ENCODE measurements around the gene INPP5F. TPM values are rescaled to one million over a fixed set of nuclear protein-coding genes. Genes with fewer than 3 reads are reported as not detected.

The INPP5F gene
- total RNA-seq, 1 donor from 2014 or later, result 4.9 TPM

DNA sequence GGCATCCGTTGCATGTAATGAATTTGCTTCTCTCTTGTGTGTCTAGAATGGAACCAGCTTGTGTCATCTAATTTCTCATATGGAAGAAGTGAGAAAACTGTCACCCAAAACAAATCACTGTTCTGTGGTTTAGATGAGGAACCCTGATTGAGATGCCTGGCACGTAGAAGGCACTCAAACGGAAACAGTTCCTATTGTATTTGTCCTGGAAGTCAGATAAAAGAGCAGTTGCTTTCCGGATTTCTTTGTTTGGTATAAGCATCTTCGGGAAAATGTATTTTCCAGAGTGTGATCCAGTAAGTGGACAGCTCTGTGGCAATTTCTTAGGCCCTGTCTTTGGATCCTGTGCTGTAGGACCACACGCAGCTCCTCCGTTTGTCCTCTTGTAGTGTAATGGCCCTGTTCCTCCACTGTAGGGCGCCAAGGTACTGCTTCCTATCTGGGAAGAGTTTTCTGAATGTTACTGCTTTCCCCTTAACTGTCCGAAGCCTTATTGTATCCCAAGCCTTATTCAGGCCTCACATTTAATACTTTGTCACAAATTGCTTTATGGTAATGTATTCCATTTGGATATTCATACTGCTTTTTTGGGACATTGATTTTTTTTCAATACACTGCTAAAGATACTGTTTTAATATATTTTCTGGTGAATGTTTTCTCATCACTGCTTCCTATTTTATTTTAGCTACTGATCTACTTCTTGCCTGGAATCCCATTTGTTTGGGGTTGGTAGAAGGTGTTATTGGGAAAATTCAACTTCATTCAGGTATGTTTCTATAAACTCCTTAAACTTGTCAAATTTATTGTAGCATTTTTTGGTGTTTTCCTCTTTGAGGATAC is 24.8 kb downstream of the INPP5F start:
- no peaks in the 10 kb centered on the region for H3K36me3 ChIP-seq
- TF ChIP-seq, protein P1, sequence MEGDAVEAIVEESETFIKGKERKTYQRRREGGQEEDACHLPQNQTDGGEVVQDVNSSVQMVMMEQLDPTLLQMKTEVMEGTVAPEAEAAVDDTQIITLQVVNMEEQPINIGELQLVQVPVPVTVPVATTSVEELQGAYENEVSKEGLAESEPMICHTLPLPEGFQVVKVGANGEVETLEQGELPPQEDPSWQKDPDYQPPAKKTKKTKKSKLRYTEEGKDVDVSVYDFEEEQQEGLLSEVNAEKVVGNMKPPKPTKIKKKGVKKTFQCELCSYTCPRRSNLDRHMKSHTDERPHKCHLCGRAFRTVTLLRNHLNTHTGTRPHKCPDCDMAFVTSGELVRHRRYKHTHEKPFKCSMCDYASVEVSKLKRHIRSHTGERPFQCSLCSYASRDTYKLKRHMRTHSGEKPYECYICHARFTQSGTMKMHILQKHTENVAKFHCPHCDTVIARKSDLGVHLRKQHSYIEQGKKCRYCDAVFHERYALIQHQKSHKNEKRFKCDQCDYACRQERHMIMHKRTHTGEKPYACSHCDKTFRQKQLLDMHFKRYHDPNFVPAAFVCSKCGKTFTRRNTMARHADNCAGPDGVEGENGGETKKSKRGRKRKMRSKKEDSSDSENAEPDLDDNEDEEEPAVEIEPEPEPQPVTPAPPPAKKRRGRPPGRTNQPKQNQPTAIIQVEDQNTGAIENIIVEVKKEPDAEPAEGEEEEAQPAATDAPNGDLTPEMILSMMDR (IDR thresholded peaks at IDR 0.05; ENCODE audit: borderline replicate concordance), result peak; percentile 94
- peaks cover 12% of the 10 kb centered on the region for H3K4me1 ChIP-seq
- no peak overlapping the region for H3K27ac ChIP-seq (replicated peaks)
- DNase-seq, result peak; percentile 44
- H3K9me3 ChIP-seq (replicated peaks), result no peaks in the 10 kb centered on the region
- no peak overlapping the region for H3K4me3 ChIP-seq
- intact Hi-C loops (cut with micrococcal nuclease), result loop anchor here (5.0 kb wide), 1 partner anchor 107 kb away; no protein-coding TSS in a partner anchor
- H3K27me3 ChIP-seq (ENCODE audit: low read depth), result no peaks in the 10 kb centered on the region

DNA sequence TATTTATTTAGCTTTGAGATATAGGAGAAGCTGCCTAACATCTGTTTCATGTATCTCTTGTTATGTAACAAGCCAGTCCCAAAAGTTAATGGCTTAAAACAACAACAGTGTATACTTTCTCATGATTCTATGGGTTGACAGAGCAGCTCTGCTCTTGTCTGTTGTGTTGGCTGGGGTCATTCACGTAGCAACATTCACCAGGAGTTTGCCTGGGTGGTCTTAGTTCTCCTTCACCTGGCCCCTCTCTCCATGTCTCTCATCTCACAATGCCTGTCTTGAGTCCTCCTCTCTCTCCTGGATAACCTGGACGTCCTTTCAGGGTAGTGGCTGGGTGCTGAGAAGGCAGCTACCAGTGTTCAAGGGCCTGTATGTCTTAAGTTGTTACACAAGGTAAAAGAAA is 27.5 kb downstream of the INPP5F start:
- H3K4me1 ChIP-seq, result peaks cover 12% of the 10 kb centered on the region
- no peaks in the 10 kb centered on the region for H3K27me3 ChIP-seq (ENCODE audit: low read depth)
- DNase-seq, result no peak
- peaks cover 3% of the 10 kb centered on the region for H3K36me3 ChIP-seq
- H3K27ac ChIP-seq (replicated peaks), result no peak overlapping the region
- H3K4me3 ChIP-seq, result no peak overlapping the region
- TF ChIP-seq, protein P1 (IDR thresholded peaks at IDR 0.05; ENCODE audit: borderline replicate concordance), result no peak
- intact Hi-C loops (cut with micrococcal nuclease), result loop anchor here (5.0 kb wide), 1 partner anchor 104 kb away; no protein-coding TSS in a partner anchor
- no peaks in the 10 kb centered on the region for H3K9me3 ChIP-seq (replicated peaks)

DNA sequence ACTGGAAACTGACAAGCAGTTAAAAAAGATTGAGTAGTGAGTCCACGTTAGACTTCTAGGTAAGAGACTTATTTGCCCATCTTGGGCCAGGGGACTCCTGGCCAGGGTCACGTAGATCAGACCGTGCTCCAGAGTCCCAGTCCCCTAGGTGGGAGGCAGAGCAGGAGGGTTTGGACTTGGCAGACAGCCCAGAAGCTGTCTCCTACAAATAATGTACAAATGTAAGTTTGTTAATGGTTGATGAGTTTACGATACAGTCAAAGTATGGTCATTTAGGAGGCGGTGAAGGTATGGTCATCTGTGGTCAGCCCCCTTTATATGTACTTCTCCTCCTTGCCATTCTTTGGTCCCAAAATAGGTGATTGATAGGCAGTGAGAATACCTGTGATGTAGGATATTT is 28.2 kb downstream of the INPP5F start:
- H3K9me3 ChIP-seq (replicated peaks), result no peaks in the 10 kb centered on the region
- peaks cover 12% of the 10 kb centered on the region for H3K4me1 ChIP-seq
- H3K4me3 ChIP-seq, result no peak overlapping the region
- TF ChIP-seq, protein P1 (IDR thresholded peaks at IDR 0.05; ENCODE audit: borderline replicate concordance), result no peak
- intact Hi-C loops (cut with micrococcal nuclease), result loop anchor here (5.0 kb wide), 1 partner anchor 103 kb away; no protein-coding TSS in a partner anchor
- no peak overlapping the region for H3K27ac ChIP-seq (replicated peaks)
- no peak for DNase-seq
- peaks cover 6% of the 10 kb centered on the region for H3K36me3 ChIP-seq
- no peaks in the 10 kb centered on the region for H3K27me3 ChIP-seq (ENCODE audit: low read depth)

- TF ChIP-seq, protein P1 (IDR thresholded peaks at IDR 0.05; ENCODE audit: borderline replicate concordance), result no peak
- H3K9me3 ChIP-seq (replicated peaks), result no peaks in the 10 kb centered on the region
- peaks cover 12% of the 10 kb centered on the region for H3K4me1 ChIP-seq
- H3K27ac ChIP-seq (replicated peaks), result no peak overlapping the region
- peaks cover 6% of the 10 kb centered on the region for H3K36me3 ChIP-seq
- H3K27me3 ChIP-seq (ENCODE audit: low read depth), result no peaks in the 10 kb centered on the region
- intact Hi-C loops (cut with micrococcal nuclease), result loop anchor here (5.0 kb wide), 1 partner anchor 102 kb away; no protein-coding TSS in a partner anchor
- no peak for DNase-seq
- H3K4me3 ChIP-seq, result no peak overlapping the region
Measured at GRCh38 chr10:119754936-119755335, 29.1 kb downstream of the INPP5F start.

DNA sequence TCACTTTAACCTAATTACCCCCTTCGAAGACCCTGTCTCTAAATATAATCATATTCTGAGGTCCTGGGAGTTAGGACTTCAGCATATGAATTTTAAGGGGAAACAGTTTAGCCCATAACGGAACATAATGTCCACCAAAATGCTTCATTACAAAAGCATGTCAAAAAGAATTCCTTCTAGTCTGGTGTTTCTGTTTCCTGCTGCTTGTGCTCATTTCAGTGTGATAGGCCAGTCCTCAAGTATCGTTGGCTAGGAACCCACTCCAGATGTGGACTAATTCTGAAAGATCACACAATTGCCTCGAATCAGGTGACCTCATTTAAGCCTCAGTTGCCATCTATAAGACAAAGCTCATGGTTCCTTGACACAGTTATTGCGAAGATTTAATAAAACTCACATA is 29.6 kb downstream of the INPP5F start:
- DNase-seq, result no peak
- Histone ChIP-seq H3K9me3 (replicated peaks) (no peaks in the 10 kb centered on the region), H3K36me3 (peaks cover 6% of the 10 kb centered on the region), H3K27me3 (ENCODE audit: low read depth) (no peaks in the 10 kb centered on the region), H3K4me3 (no peak overlapping the region), H3K4me1 (peaks cover 10% of the 10 kb centered on the region), H3K27ac (replicated peaks) (no peak overlapping the region)
- intact Hi-C loops (cut with micrococcal nuclease), result no loop called here
- TF ChIP-seq, protein P1 (IDR thresholded peaks at IDR 0.05; ENCODE audit: borderline replicate concordance), result no peak
